Measurements from ENCODE around the gene THOC7. TPM values are rescaled to one million over a fixed set of nuclear protein-coding genes. Genes with fewer than 3 reads are reported as not detected.

Gene THOC7
- total RNA-seq, 3 donors from 2014 or later (not counting 1 experiment from before 2014, with no cell fraction given), result 30.3 to 35.8 (median 32.5) TPM

GRCh38 chr3:63877737-63878393, 14.3 kb upstream of the THOC7 start:
- Mint-ChIP-seq H3K9me3 (no peaks in the 10 kb centered on the region), H3K27ac (peak overlapping the region; percentile 29 to 77), H3K4me3 (no peak overlapping the region), H3K36me3 (no peaks in the 10 kb centered on the region), H3K4me1 (peaks cover 57 to 62% of the 10 kb centered on the region in 2 donors), H3K27me3 (ENCODE audit: low read depth in 2 of 2) (no peaks in the 10 kb centered on the region)
- H3K27me3 ChIP-seq (ENCODE audit: control insufficient read depth, insufficient read depth, low read length), result no peaks in the 10 kb centered on the region
- no peak overlapping the region for H3K4me3 ChIP-seq (ENCODE audit: low read length)
- peaks cover 10% of the 10 kb centered on the region for H3K4me1 ChIP-seq (ENCODE audit: control insufficient read depth, insufficient read depth, low read length)
- ATAC-seq (no peak), DNase-seq (no peak)
- no peak overlapping the region for H3K27ac ChIP-seq (ENCODE audit: low read length)
- 90% methylated on average over 3 of the region's 3 CpGs for WGBS (ENCODE audit: insufficient coverage)
- H3K36me3 ChIP-seq (ENCODE audit: control insufficient read depth, insufficient read depth, low read length), result no peaks in the 10 kb centered on the region
- TF ChIP-seq CTCF (IDR thresholded peaks at IDR 0.05), result no peak
- intact Hi-C loops (cut with micrococcal nuclease), result no loop called here
- H3K9me3 ChIP-seq (ENCODE audit: control insufficient read depth, insufficient read depth, low read length), result no peaks in the 10 kb centered on the region

- no peaks in the 10 kb centered on the region for H3K27me3 Mint-ChIP-seq (ENCODE audit: low read depth in 2 of 2)
- peaks cover 50 to 67% of the 10 kb centered on the region in 2 donors for H3K4me1 Mint-ChIP-seq
- no peaks in the 10 kb centered on the region for H3K36me3 ChIP-seq (ENCODE audit: control insufficient read depth, insufficient read depth, low read length)
- H3K4me3 ChIP-seq (ENCODE audit: low read length), result no peak overlapping the region
- no peaks in the 10 kb centered on the region for H3K9me3 Mint-ChIP-seq
- H3K27ac Mint-ChIP-seq, result peak overlapping the region in 1 of 2 donors; percentile 44
- H3K9me3 ChIP-seq (ENCODE audit: control insufficient read depth, insufficient read depth, low read length), result no peaks in the 10 kb centered on the region
- H3K36me3 Mint-ChIP-seq, result no peaks in the 10 kb centered on the region
- no peak overlapping the region for H3K4me3 Mint-ChIP-seq
- ATAC-seq (no peak), DNase-seq (no peak)
- no peaks in the 10 kb centered on the region for H3K27me3 ChIP-seq (ENCODE audit: control insufficient read depth, insufficient read depth, low read length)
- WGBS (ENCODE audit: insufficient coverage), result no CpG with 5 or more reads among the region's 3 CpGs
- intact Hi-C loops (cut with micrococcal nuclease), result no loop called here
- H3K27ac ChIP-seq (ENCODE audit: low read length), result no peak overlapping the region
- no peak for TF ChIP-seq CTCF (IDR thresholded peaks at IDR 0.05)
- peaks cover 10% of the 10 kb centered on the region for H3K4me1 ChIP-seq (ENCODE audit: control insufficient read depth, insufficient read depth, low read length)
Measured at GRCh38 chr3:63876260-63876659, 12.7 kb upstream of the THOC7 start.

GRCh38 chr3:63875510-63875909, 11.9 kb upstream of the THOC7 start:
- Mint-ChIP-seq H3K4me3 (no peak overlapping the region), H3K4me1 (peaks cover 49 to 66% of the 10 kb centered on the region in 2 donors), H3K9me3 (no peaks in the 10 kb centered on the region), H3K27me3 (ENCODE audit: low read depth in 2 of 2) (no peaks in the 10 kb centered on the region), H3K36me3 (no peaks in the 10 kb centered on the region), H3K27ac (peak overlapping the region; percentile 44 to 48)
- Histone ChIP-seq H3K4me3 (ENCODE audit: low read length) (no peak overlapping the region), H3K4me1 (ENCODE audit: control insufficient read depth, insufficient read depth, low read length) (peaks cover 10% of the 10 kb centered on the region), H3K9me3 (ENCODE audit: control insufficient read depth, insufficient read depth, low read length) (no peaks in the 10 kb centered on the region), H3K36me3 (ENCODE audit: control insufficient read depth, insufficient read depth, low read length) (no peaks in the 10 kb centered on the region), H3K27ac (ENCODE audit: low read length) (no peak overlapping the region), H3K27me3 (ENCODE audit: control insufficient read depth, insufficient read depth, low read length) (no peaks in the 10 kb centered on the region)
- 96% methylated on average over 2 of the region's 2 CpGs for WGBS (ENCODE audit: insufficient coverage)
- TF ChIP-seq CTCF (IDR thresholded peaks at IDR 0.05), result no peak
- ATAC-seq, result no peak
- no peak for DNase-seq
- intact Hi-C loops (cut with micrococcal nuclease), result no loop called here

GRCh38 chr3:63874769-63875168, 11.2 kb upstream of the THOC7 start:
- Histone ChIP-seq H3K36me3 (ENCODE audit: control insufficient read depth, insufficient read depth, low read length) (no peaks in the 10 kb centered on the region), H3K9me3 (ENCODE audit: control insufficient read depth, insufficient read depth, low read length) (no peaks in the 10 kb centered on the region), H3K27ac (ENCODE audit: low read length) (no peak overlapping the region), H3K27me3 (ENCODE audit: control insufficient read depth, insufficient read depth, low read length) (no peaks in the 10 kb centered on the region), H3K4me3 (ENCODE audit: low read length) (no peak overlapping the region), H3K4me1 (ENCODE audit: control insufficient read depth, insufficient read depth, low read length) (peaks cover 10% of the 10 kb centered on the region)
- peak overlapping the region; percentile 37 to 47 for H3K27ac Mint-ChIP-seq
- H3K27me3 Mint-ChIP-seq (ENCODE audit: low read depth in 2 of 2), result no peaks in the 10 kb centered on the region
- H3K4me1 Mint-ChIP-seq, result peaks cover 49 to 59% of the 10 kb centered on the region in 2 donors
- H3K9me3 Mint-ChIP-seq, result no peaks in the 10 kb centered on the region
- DNase-seq (no peak), ATAC-seq (peak; percentile 37 to 48 (median 44))
- intact Hi-C loops (cut with micrococcal nuclease), result no loop called here
- no peak overlapping the region for H3K4me3 Mint-ChIP-seq
- no peaks in the 10 kb centered on the region for H3K36me3 Mint-ChIP-seq
- TF ChIP-seq CTCF (IDR thresholded peaks at IDR 0.05), result no peak
- WGBS (ENCODE audit: insufficient coverage), result 40% methylated on average over 2 of the region's 3 CpGs

Measured in natural killer cell (primary cell).